NCI-H1105 (cell line): ENCODE results near the gene ERI3.

ENCODE experiments used
- DNase-seq: peaks from one replicate; lab custom pipeline; 2025; lab: John Stamatoyannopoulos, UW

The ERI3 gene

DNA sequence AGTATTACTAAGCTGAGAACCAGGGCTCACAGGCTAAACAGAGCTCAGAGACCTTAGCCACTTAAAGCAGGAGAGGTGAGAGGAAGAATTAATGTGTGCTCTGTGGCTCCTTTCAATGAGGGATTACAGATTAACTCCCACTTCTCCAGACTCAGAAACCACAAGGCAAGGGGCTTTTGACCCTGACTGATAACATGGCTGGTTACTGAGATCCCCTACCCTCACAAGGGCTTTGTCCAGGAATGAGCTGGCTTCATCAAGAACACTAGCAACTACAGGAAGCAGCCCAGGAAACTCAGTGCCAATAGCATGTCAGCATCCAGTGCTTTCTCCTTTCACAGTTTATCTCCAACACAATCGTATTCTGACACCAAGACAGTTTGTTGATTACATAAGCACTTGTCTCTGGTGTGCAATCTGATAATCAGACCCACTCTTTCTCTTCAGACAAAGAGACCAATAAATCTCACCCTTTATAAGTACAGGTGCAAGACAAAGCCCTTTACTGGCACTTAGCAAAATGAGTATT is 38.8 kb downstream of the ERI3 start:
- DNase-seq: no peak

DNA sequence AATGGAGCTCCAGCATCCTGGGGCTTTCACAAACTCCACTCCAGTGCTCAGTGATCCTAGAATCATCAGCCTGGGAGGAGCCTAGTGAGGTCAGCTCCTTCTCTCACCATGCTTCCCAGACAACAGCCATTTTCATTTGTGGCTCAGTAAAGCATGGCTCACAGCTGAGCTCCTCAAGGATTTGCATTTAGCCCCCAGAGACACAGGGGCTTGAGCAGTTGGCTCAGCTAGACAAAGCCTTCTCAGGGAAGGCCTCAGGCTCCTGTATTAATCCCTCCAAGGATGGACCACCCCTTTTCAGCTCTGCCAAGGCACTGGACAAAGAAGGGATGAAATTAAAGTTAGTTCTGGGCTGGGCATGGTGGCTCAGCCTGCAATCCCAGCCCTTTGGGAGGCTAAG is 39.5 kb downstream of the ERI3 start:
- no peak for DNase-seq

- DNase-seq: no peak
Measured at GRCh38 chr1:44314452-44314851, 40.6 kb downstream of the ERI3 start.

GRCh38 chr1:44313265-44313918 is 41.7 kb downstream of the ERI3 start:
- no peak for DNase-seq

GRCh38 chr1:44312399-44313196 is 42.5 kb downstream of the ERI3 start:
- no peak for DNase-seq

DNA sequence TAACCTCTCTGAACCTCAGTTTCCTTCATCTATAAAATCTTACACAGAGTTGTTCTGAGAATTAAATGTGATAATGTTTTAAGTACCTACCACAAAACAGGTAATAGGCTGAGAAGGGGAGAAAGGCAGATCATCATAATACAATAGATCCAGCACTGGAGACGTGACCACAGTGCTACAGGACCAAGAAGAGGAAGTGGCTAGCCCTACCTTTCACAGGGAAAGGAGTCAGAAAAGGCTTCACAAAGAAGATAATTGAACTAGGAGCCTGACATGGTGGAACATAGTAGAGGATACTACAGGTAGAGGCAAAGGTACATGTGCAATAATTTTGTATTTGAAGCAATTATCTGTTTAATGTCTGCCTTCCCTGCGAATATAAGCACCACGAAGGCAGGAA is 45.1 kb downstream of the ERI3 start:
- no peak for DNase-seq

DNA sequence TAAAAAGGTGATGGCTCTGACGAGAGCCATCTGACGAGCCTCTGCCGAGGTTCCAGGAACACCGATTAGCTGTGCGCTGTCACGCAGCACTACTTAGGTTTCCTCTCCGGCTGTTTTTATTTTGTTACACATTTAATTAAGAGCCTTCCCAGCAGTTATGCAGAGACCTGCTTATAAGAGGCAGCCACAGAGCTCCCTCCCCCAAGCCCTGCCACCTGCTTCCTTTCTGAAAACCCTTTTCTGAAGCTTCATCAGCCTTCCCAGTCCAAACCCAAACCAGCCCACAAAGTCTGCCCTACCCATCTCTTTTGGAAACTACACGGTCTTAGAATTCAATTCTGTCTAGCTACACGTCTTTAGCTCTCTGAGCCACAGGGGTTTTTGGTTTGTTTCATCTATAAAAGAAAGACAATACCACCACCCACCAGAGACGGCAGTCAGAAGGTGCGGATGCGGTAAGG is 49.1 kb downstream of the ERI3 start:
- DNase-seq: no peak

DNA sequence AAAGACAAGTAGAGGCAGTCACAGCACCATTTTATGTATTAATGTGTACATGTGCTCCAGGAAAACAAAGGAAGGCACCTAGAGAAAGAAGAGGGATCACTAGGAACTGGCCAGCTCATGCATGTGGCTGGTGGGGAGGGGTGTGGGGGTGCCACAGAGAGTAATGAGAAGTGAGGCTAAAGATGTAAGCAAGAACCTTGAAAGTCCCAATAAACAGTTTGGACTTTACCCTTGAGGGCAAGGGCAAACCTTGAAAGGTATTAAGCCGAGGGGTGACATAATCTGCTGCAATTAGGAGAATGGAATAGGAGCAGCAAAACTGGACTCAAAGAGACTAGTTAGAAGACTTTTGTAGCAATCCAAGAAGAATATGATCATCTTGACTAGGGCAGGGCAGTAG is 51.5 kb downstream of the ERI3 start:
- no peak for DNase-seq

GRCh38 chr1:44302541-44302940 is 52.5 kb downstream of the ERI3 start:
- DNase-seq: no peak

DNA sequence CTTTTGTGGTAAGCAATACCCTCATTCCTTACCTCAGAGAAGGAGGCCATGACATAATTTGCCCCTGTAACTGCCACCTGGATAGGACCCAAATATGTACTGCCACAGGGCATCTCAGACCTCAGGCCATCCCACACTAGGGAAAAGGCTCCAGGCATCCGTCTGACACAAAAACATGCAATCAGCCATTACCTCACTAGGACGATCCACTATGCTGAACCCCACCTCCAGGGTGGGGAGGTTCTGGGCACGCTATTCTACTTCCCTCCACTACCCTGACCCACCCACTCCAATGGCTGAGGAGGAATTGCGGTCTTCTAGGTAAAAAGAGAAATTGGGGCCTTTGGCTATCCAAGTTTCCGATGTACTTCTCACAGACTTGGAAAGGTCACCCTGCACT is 53.6 kb downstream of the ERI3 start:
- DNase-seq: no peak

GRCh38 chr1:44300852-44301251 is 54.2 kb downstream of the ERI3 start:
- no peak for DNase-seq

DNA sequence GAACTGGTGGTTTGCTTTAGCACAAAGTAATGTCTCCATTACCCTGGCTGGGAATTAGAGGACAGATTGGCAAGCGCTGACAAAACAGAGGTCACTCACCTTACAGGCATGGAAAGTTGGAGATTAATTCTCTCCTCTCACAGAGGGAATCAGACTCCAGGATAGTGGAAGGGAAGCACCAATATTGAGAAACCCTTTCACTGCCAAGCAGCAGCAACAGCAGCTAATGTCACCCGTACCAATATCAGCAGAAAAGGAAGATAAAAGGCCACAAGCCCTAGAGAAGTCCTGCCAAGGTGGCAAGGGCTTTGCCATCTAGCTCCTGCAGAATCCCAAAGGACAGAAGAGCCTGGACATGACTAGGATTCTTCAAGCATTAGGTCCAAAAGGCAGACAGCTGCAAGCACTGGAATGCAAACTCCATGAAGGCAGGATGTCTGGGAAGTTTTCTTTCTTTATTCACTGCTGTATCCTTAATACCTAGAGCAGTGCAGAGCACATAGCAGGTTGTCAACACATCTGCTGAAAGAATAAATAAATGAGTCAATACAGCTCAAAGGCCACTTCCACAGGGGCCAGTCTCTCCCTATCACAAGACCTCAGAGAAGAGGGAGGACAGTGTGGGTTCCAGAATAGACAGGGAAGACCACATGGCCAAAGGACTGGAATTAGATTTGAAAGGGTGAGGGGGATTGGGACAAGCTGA is 57.2 kb downstream of the ERI3 start:
- DNase-seq: no peak

GRCh38 chr1:44296806-44297205 is 58.3 kb downstream of the ERI3 start:
- DNase-seq: no peak

GRCh38 chr1:44296086-44296485 is 59.0 kb downstream of the ERI3 start:
- no peak for DNase-seq

- no peak for DNase-seq
Measured at GRCh38 chr1:44294588-44295007, 60.5 kb downstream of the ERI3 start.

GRCh38 chr1:44293761-44294315 is 61.2 kb downstream of the ERI3 start:
- peak; percentile 72 for DNase-seq

- no peak for DNase-seq
Measured at GRCh38 chr1:44292651-44293050, 62.4 kb downstream of the ERI3 start.

DNA sequence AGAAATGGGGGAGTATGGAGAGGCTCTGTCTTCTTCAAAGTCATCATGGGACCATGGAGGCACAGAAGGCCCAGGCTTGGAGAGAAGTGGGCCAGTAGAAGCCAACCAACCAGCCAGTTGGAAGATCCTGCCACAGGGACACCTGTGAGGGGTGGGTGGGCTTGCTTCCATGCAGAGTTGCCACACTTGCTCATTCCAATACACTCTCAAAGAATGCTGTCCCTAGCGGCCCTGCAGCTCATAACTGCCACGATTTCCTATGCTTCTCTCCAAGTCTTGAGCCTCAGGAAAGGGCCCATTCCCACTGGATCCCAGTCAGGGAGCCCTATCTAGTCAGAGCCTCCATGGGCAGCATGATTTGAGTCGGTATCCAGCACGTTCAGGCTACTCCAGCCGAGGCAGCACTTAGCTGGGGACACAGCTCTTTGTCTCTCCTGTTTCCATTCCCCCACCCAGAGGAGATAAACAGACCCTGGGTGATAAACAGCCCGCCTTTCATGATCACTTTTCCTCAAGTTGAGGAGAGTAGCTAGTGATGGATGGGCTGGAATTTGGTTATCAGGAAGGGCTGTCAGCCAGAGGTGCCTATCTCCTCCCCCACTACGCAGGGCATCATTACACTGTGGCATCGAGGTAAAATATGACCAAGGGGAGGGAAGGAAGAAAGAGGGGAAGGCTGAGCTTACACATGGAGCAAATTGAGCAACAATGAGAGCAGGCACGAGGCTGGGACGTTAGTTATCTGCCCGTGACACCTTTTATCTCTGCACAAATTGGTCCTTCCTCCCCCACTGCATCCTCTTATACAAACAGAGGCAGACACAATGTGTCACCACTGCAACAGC is 64.6 kb downstream of the ERI3 start:
- no peak for DNase-seq

DNA sequence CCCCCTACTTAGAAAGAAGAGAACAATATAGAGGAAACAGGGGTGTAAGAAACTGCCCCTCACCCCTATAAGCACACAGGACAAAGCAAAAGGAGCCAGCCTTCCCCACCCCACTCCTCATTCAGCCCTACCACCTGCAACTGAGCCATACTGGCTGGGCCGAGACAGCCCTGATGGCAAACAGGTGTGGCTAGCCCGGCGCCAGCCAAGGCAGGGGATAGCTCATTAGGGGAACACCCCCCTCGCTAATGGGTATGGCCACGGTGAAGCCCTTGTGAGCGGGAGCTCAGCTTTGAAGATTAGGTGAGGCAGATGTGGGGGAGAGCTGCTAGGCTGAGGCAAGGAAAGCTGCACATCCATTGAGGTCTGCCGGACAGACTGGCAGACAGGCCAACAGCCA is 65.5 kb downstream of the ERI3 start:
- DNase-seq: peak; percentile 84

GRCh38 chr1:44288883-44289282 is 66.2 kb downstream of the ERI3 start:
- no peak for DNase-seq

DNA sequence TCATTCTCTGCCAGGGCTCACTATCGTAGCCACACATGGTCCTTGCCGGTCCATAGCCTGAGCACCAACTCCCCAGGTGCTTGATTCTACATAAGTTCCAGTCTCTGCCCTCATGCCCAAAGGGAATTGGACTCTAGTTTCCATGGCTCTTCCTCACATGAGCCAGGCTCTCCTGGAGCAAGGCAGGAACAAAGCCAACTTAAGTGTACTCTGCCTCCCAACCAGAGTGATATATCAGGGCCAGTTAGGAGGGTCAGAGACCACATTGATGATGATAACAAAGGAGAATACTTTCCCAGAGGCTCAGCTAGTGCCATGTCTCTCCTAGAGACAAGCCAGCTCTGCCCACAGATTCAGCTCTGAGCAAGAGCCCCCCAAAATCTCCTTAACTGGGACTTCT is 70.9 kb downstream of the ERI3 start:
- no peak for DNase-seq
